ACC112 (cell line): ENCODE data around the gene SKP2.
A peak's percentile ranks its signal among the peaks of the same experiment; 100 is the strongest.
"Not testable (repeated sequence)": the region's sequence is repeated elsewhere in the genome, so short reads cannot be mapped to it uniquely, and the experiment has no call there.

Experiments used
- H2AFZ ChIP-seq: fragments of 200-600 bp; sonication (generic); one replicate; pipeline ENCODE4 v1.6.0; 2017; ENCODE audit warnings: antibody characterized with exemption, low read length; ENCODE audit not compliant: unreplicated experiment
- H3K27ac ChIP-seq: fragments of 200-600 bp; sonication (generic); 2 replicates; pipeline ENCODE4 v1.5.1; 2014; ENCODE audit warnings: low read depth, mild to moderate bottlenecking, antibody characterized with exemption, low read length, moderate library complexity
- H3K27me3 ChIP-seq: fragments of 200-600 bp; sonication (generic); 2 replicates; pipeline ENCODE4 v1.6.1; 2014; ENCODE audit warnings: mild to moderate bottlenecking, antibody characterized with exemption, low read length, moderate library complexity, mixed read lengths; ENCODE audit not compliant: insufficient read depth
- H3K36me3 ChIP-seq: fragments of 200-600 bp; sonication (generic); 2 replicates; pipeline ENCODE4 v1.6.1; 2016; ENCODE audit warnings: mild to moderate bottlenecking, antibody characterized with exemption, low read length, moderate library complexity, mixed read lengths; ENCODE audit not compliant: insufficient read depth
- H3K4me1 ChIP-seq: fragments of 200-600 bp; sonication (generic); one replicate; pipeline ENCODE4 v1.6.1; 2016; ENCODE audit warnings: low read length, mixed read lengths; ENCODE audit not compliant: insufficient read depth, unreplicated experiment, control insufficient read depth
- H3K4me3 ChIP-seq: fragments of 200-600 bp; sonication (generic); 2 replicates; pipeline ENCODE4 v1.5.1; 2014; ENCODE audit warnings: mild to moderate bottlenecking, low read depth, low read length
- H3K79me2 ChIP-seq: fragments of 200-600 bp; sonication (generic); one replicate; pipeline ENCODE4 v1.6.0; 2016; ENCODE audit warnings: low read length; ENCODE audit not compliant: control insufficient read depth, unreplicated experiment, insufficient read depth

SKP2 gene

DNA sequence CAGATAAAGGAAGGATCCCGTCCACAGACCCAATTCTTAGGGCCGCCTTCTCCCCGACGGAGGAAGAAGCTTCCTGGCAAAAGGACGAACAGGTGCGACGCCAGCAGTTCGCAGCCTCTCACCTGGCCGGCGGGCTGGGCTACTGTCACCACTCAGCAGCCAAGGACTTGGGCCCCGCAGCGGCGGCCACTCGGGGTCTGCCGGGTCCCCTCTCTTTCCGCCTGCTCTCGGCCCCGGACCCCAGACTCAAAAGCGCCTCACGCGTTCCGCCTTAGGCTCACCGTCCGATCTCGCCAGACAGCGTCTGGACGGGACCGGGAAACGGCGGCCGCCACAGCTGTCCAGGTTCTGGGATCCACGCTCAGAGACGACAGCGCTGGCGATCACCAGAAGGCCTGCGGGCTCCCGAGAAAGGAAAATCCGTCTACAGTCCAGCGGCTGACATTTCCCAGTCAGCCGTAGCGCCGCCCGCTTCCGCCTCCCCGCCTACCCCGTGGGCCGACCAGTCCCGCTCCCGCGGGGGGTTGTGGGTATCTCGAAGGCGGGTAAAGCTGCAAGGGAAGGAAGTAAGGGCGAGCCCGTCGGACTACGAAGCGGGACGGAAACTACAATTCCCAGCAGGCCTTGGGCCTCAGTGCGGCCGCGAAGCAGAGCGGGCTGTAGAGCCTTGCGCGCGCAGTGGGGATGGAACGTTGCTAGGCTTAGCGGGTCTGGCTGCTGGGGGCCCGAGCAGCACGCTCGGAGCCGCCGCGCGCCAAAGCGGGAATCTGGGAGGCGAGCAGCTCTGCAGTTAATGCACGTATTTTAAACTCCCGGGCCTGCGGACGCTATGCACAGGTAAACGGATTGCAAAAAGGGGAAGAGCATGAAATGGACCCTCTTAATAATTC lies at the start of gene SKP2, which contains the start of gene LMBRD2:
SKP2 (plus strand) TSS at position 678 of the 890 bp plus-strand sequence; CDS start at position 830, 152 bp downstream.
LMBRD2 (minus strand) TSS at position 454 of the 890 bp plus-strand sequence. CDS start 8,538 bp downstream, outside the sequence.
- peaks cover 58% of the 10 kb centered on the region for H3K79me2 ChIP-seq
- peaks cover 12% of the 10 kb centered on the region; the same call in 1 of the 2 replicates for H3K36me3 ChIP-seq
- peak within 1 kb of the TSS; percentile 99 for H2AFZ ChIP-seq
- peaks cover 43% of the 10 kb centered on the region for H3K4me1 ChIP-seq
- H3K27ac ChIP-seq, result no peak within 1 kb of the TSS
- no peaks in the 10 kb centered on the region for H3K27me3 ChIP-seq
- peak within 1 kb of the TSS; percentile 96 for H3K4me3 ChIP-seq

DNA sequence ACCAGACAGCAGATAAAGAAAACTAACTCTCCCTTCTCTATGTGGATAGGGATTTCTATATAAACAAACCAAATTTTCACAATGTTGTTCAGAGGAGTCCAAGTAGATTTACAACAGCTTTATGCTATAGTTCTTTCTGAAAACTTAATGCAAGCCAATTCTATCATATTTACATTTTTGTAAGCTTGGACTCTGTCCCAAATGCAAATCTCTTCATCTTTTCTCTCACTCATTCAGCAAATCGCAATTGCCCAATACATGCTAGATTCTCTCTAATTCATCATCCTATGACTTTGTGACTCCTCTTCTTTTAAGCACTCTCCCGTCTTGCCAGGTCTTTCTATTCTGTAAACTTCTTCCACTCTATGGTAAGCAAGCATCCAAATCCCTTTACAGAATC lies 46.1 kb upstream of the SKP2 start:
- H3K27me3 ChIP-seq, result no peaks in the 10 kb centered on the region
- H3K27ac ChIP-seq, result no peak overlapping the region
- H3K36me3 ChIP-seq, result 0 out of 2 replicates have a peak, but pooled peaks cover 8% of the 10 kb centered on the region
- H3K79me2 ChIP-seq, result no peaks in the 10 kb centered on the region
- no peaks in the 10 kb centered on the region for H3K4me1 ChIP-seq
- H3K4me3 ChIP-seq, result no peak overlapping the region
- H2AFZ ChIP-seq, result no peak overlapping the region

DNA sequence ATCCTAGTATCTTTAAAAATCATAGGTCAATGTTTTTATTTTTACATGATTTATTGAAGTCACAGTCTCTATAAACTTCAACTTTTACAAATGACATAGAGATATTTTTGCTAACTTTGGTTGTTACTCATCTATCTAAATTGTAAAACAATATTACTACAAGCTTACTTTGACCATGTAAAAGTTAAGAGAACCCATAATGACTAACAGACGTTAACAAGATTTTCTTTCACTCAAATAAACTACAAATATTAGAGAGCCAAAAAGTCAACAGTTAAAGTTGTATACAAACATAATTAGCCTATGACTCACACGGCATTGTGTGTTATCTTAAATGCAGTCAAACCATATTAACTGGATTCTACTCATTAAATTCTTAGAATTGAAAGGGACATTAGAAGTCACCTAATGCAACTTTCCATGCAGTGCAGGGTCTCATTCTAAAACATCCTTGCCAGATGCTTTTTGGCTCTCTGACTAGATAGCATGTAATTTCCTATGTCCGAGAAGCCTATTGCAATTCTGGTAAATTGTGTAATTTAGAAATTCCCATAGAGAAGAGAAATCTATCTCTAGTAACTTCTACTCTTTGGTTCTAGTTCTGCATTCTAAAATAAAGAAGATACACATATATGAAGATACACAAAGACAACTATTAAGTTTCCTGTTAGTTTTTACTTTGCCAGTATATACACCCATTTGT lies 43.0 kb upstream of the SKP2 start:
- H3K79me2 ChIP-seq, result no peaks in the 10 kb centered on the region
- H2AFZ ChIP-seq, result no peak overlapping the region
- H3K4me1 ChIP-seq, result no peaks in the 10 kb centered on the region
- H3K27ac ChIP-seq, result no peak overlapping the region
- H3K27me3 ChIP-seq, result no peaks in the 10 kb centered on the region
- H3K36me3 ChIP-seq, result 0 out of 2 replicates have a peak, but pooled peaks cover 8% of the 10 kb centered on the region
- H3K4me3 ChIP-seq, result no peak overlapping the region

DNA sequence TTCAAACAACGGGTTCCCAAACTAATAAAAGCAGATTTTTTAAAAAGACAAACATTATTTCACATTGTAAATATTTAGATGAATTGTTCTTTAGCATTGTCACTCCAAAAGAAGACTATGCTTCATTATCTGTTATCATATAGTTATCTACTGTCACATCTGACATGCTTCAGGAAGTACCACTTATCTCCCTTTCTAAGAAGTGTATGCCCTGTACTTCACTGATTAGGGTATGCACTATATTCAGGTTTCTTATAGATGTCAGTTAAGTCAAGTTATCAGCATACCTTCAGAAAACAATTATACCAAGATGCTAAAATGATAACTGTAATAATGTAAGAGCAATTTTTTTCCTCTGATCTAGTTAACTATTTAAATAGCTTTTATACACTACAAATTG lies 40.7 kb upstream of the SKP2 start:
- Histone ChIP-seq H3K4me3 (no peak overlapping the region), H3K4me1 (no peaks in the 10 kb centered on the region), H3K36me3 (peaks cover 10% of the 10 kb centered on the region; the same call in 1 of the 2 replicates), H2AFZ (no peak overlapping the region), H3K27me3 (no peaks in the 10 kb centered on the region), H3K79me2 (no peaks in the 10 kb centered on the region), H3K27ac (no peak overlapping the region)

DNA sequence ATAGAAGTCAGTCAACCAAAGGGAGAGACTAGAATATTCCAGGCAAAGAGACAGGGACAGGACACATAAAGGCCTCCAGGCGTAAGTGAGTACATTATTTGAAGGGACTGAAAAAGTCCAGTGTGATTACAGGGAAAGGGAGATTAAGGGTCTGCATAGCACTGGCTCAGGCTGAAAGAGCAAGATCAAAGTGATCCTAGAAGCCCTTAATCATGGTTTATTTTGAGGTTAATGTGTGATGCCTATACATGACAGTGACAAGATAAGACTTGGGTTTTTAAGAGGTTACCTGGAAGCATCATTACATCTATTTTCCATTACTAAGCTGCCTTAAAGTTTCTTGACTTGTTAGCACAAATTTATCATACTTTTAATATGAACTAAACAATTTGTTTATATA lies 26.0 kb upstream of the SKP2 start:
- H3K79me2 ChIP-seq, result no peaks in the 10 kb centered on the region
- H3K27ac ChIP-seq, result no peak overlapping the region
- no peak overlapping the region for H2AFZ ChIP-seq
- H3K4me3 ChIP-seq, result no peak overlapping the region
- no peaks in the 10 kb centered on the region for H3K27me3 ChIP-seq
- H3K4me1 ChIP-seq, result no peaks in the 10 kb centered on the region
- H3K36me3 ChIP-seq, result peaks cover 8% of the 10 kb centered on the region; the same call in 1 of the 2 replicates

DNA sequence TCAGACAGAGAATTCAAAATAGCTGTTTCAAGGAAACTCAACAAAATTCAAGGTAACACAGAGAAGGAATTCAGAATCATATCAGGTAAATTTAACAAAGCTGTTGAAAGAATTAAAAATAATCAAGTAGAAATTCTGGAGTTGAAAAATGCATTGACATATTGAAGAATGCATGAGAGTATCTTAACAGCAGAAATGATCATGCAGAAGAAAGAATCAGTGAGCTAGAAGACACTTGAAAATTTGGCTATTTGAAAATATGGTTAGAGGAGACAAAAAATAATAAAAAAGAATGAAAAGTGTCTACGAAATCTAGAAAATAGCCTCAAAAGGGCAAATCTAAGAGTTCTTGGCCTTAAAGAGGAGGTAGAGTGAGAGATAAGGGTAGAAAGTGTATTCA lies 23.1 kb upstream of the SKP2 start:
- no peak overlapping the region for H3K4me3 ChIP-seq
- H2AFZ ChIP-seq, result no peak overlapping the region
- no peaks in the 10 kb centered on the region for H3K4me1 ChIP-seq
- no peak overlapping the region for H3K27ac ChIP-seq
- H3K27me3 ChIP-seq, result no peaks in the 10 kb centered on the region
- H3K36me3 ChIP-seq, result peaks cover 8% of the 10 kb centered on the region; the same call in 1 of the 2 replicates
- no peaks in the 10 kb centered on the region for H3K79me2 ChIP-seq

DNA sequence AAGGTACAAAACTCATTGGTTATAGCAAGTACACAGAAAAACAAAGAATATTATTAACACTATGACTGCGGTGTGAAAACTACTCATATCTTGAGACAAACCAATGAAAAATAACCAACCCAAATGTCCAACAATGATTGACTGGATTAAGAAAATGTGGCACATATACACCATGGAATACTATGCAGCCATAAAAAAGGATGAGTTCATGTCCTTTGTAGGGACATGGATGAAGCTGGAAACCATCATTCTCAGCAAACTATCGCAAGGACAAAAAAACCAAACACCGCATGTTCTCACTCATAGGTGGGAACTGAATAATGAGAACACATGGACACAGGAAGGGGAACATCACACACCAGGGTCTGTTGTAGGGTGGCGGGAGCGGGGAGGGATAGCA lies 22.2 kb upstream of the SKP2 start:
- not testable (repeated sequence) for H3K4me1 ChIP-seq, H3K4me3 ChIP-seq, H3K27me3 ChIP-seq, H2AFZ ChIP-seq, H3K36me3 ChIP-seq, H3K79me2 ChIP-seq, H3K27ac ChIP-seq

DNA sequence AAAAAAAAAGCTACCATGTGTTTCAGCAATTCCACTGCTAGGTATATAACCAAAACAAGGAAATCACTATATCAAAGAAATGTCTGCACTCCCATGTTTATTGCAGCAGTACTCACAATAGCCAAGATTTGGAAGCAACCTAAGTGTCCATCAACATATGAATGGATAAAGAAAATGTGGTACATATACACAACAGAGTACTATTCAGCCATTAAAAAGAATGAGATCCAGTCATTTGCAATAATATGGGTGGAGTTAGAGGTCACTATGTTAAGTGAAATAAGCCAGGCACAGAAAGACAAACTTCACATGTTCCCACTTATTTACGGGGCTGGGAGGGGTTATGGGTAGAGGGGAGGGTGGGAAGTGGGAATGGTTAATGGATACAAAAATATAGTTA lies 18.9 kb upstream of the SKP2 start:
- not testable (repeated sequence) for H3K27me3 ChIP-seq, H3K27ac ChIP-seq, H3K4me1 ChIP-seq, H2AFZ ChIP-seq, H3K36me3 ChIP-seq, H3K4me3 ChIP-seq, H3K79me2 ChIP-seq

DNA sequence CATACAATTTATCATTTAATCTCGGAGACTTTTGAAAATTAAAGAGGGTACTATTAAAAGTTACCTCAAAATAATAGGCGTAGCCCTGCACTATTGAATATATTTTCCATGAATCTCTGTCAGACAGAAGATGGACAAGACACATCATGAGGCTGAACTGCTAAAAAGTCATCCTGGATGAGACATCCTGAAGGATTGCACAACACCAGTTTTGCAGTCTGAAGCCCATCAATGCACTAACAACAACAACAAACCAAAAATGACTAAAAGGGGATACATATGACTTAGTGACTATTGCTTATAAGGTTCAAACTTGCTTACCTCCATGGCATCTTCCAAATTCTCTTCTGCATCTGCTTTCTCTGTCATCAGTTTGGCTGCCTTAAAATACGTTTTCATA lies 15.9 kb upstream of the SKP2 start:
- Histone ChIP-seq H3K4me1 (no peaks in the 10 kb centered on the region), H3K36me3 (peaks cover 11% of the 10 kb centered on the region; the same call in 1 of the 2 replicates), H3K27me3 (no peaks in the 10 kb centered on the region), H3K27ac (no peak overlapping the region), H3K79me2 (no peaks in the 10 kb centered on the region), H3K4me3 (no peak overlapping the region), H2AFZ (no peak overlapping the region)

DNA sequence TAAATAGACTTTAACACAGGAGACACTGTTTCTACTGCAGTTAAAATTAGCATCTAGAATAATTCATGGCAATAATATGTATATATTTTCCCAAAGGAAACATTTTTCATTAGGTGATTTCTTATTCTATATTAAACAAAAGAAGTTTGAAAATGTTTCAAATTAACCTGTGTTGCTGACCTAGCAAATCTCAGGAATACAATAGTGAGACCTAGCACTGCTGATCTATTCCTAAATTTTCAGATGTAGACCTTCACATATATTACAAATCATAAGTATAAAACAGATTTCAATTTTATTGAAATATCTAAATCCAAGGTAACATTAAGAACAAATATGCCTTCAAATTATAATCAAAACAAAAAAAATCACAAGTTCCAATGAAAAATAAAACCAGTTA lies 15.3 kb upstream of the SKP2 start:
- Histone ChIP-seq H3K36me3 (peaks cover 15% of the 10 kb centered on the region; the same call in 1 of the 2 replicates), H2AFZ (no peak overlapping the region), H3K4me1 (no peaks in the 10 kb centered on the region), H3K4me3 (no peak overlapping the region), H3K27ac (no peak overlapping the region), H3K79me2 (no peaks in the 10 kb centered on the region), H3K27me3 (no peaks in the 10 kb centered on the region)
